DOHH2 (cell line): Measurements from ENCODE around the gene DCAF8L2.
"Not testable (repeated sequence)": the region's sequence is repeated elsewhere in the genome, so short reads cannot be mapped to it uniquely, and the experiment has no call there.

ENCODE experiments used
- H3F3A ChIP-seq: fragments of 200-600 bp; sonication (generic), shearing (Covaris generic); 2 replicates; pipeline ENCODE4 v1.6.0; 2016; ENCODE audit warnings: antibody characterized with exemption, mild to moderate bottlenecking; ENCODE audit not compliant: control insufficient read depth, insufficient read depth
- H3K27ac ChIP-seq: fragments of 200-600 bp; sonication (generic); 2 replicates; pipeline ENCODE4 v1.5.1; 2014; ENCODE audit warnings: low read depth, mild to moderate bottlenecking, low read length, moderate library complexity
- H3K27me3 ChIP-seq: fragments of 200-600 bp; sonication (generic); 2 replicates; pipeline ENCODE4 v1.6.1; 2014; ENCODE audit warnings: mild to moderate bottlenecking, low read length, mixed read lengths; ENCODE audit not compliant: control insufficient read depth
- H3K36me3 ChIP-seq: fragments of 200-600 bp; sonication (generic); 2 replicates; pipeline ENCODE4 v1.6.1; 2014; ENCODE audit warnings: mild to moderate bottlenecking, low read length, moderate library complexity, mixed read lengths; ENCODE audit not compliant: control insufficient read depth
- H3K4me1 ChIP-seq: fragments of 200-600 bp; sonication (generic); 2 replicates; pipeline ENCODE4 v1.6.1; 2014; ENCODE audit warnings: mild to moderate bottlenecking, low read length, mixed read lengths; ENCODE audit not compliant: control insufficient read depth
- H3K4me2 ChIP-seq: fragments of 200-600 bp; sonication (generic); 2 replicates; pipeline ENCODE4 v1.6.0; 2014; ENCODE audit warnings: mild to moderate bottlenecking, low read length, moderate library complexity
- H3K4me3 ChIP-seq: fragments of 200-600 bp; sonication (generic); 2 replicates; pipeline ENCODE4 v1.5.1; 2014; ENCODE audit warnings: mild to moderate bottlenecking, low read length, mixed read lengths
- H3K79me2 ChIP-seq: fragments of 200-600 bp; sonication (generic); 2 replicates; pipeline ENCODE4 v1.6.1; 2014; ENCODE audit warnings: mild to moderate bottlenecking, low read length, mixed read lengths; ENCODE audit not compliant: control insufficient read depth
- H3K9me2 ChIP-seq: fragments of 200-600 bp; sonication (generic); replicated peaks from 2 replicates; pipeline ENCODE4 v1.6.1; 2014; ENCODE audit warnings: mild to moderate bottlenecking, low read length, mixed read lengths; ENCODE audit not compliant: control insufficient read depth
- H3K9me3 ChIP-seq: fragments of 200-600 bp; sonication (generic); 2 replicates; pipeline ENCODE4 v1.6.1; 2014; ENCODE audit warnings: antibody characterized with exemption, low read length, mixed read lengths; ENCODE audit not compliant: control insufficient read depth, insufficient read depth
- H4K20me1 ChIP-seq: fragments of 200-600 bp; sonication (generic); 2 replicates; pipeline ENCODE4 v1.6.0; 2014; ENCODE audit warnings: low read depth, mild to moderate bottlenecking, antibody characterized with exemption, low read length, moderate library complexity; ENCODE audit not compliant: control insufficient read depth, insufficient read depth
- EZH2phosphoT487 ChIP-seq: fragments of 200-600 bp; sonication (generic); IDR thresholded peaks from 2 replicates; pipeline ENCODE4 v1.6.1; 2017; ENCODE audit warnings: borderline replicate concordance, mild to moderate bottlenecking, antibody characterized with exemption, low read length, moderate library complexity, mixed read lengths
- TF ChIP-seq, protein P1 (sequence below): fragments of 200-600 bp; sonication (generic); IDR thresholded peaks from one replicate; pipeline ENCODE4 v1.5.1; 2014; ENCODE audit warnings: antibody characterized with exemption, mild to moderate bottlenecking, low read depth, low read length; ENCODE audit not compliant: poor library complexity, severe bottlenecking

Gene DCAF8L2

DNA sequence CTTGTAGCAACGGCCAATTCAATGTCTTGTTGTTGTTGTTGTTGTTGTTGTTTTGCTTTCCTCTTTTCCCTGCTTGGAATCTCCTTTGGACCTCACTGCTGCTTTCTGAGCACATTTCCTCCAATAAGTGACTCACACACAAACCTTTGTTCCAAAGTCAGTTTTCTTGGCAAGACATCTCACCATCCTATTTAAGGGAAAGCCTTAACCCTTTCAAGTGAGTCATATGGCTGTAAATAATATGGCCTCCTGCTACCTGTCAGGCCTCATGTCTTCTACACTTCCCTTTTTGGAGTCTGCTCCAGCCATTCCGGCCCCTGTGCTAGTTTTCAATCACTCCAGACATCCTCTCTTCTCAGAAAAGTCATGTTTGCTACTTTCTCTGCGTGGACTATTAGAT lies 138.1 kb downstream of the DCAF8L2 start:
- TF ChIP-seq, protein P1, sequence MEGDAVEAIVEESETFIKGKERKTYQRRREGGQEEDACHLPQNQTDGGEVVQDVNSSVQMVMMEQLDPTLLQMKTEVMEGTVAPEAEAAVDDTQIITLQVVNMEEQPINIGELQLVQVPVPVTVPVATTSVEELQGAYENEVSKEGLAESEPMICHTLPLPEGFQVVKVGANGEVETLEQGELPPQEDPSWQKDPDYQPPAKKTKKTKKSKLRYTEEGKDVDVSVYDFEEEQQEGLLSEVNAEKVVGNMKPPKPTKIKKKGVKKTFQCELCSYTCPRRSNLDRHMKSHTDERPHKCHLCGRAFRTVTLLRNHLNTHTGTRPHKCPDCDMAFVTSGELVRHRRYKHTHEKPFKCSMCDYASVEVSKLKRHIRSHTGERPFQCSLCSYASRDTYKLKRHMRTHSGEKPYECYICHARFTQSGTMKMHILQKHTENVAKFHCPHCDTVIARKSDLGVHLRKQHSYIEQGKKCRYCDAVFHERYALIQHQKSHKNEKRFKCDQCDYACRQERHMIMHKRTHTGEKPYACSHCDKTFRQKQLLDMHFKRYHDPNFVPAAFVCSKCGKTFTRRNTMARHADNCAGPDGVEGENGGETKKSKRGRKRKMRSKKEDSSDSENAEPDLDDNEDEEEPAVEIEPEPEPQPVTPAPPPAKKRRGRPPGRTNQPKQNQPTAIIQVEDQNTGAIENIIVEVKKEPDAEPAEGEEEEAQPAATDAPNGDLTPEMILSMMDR: no peak
- no peak for TF ChIP-seq EZH2phosphoT487
- H3K9me2 ChIP-seq: no peaks in the 10 kb centered on the region
- H3K9me3 ChIP-seq: no peaks in the 10 kb centered on the region
- no peaks in the 10 kb centered on the region for H3K36me3 ChIP-seq
- no peaks in the 10 kb centered on the region for H3F3A ChIP-seq
- H3K4me2 ChIP-seq: no peak overlapping the region
- no peak overlapping the region for H3K4me3 ChIP-seq
- H3K27me3 ChIP-seq: no peaks in the 10 kb centered on the region
- H3K27ac ChIP-seq: no peak overlapping the region
- H3K79me2 ChIP-seq: no peaks in the 10 kb centered on the region
- no peaks in the 10 kb centered on the region for H4K20me1 ChIP-seq
- H3K4me1 ChIP-seq: no peaks in the 10 kb centered on the region

DNA sequence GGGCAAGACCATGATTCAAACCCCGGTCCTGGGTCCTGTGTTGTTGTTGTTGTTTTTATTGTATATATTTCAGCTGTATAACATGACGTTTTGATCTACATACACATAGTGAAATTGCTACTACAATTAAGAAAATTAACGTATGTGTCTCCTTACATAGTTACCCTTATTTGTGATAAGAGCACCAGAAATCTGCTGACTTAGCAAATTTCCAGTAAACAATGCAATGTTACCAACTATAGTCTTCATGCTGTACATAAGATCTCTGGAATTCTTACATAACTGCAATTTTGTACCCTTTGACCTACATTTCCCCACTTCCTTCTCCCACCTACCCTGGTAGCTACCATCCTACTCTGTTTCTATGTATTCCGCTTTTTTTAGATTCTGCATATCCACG lies 141.8 kb downstream of the DCAF8L2 start:
- TF ChIP-seq, protein P1: no peak
- no peak for TF ChIP-seq EZH2phosphoT487
- H3K4me2 ChIP-seq: no peak overlapping the region
- no peaks in the 10 kb centered on the region for H3K4me1 ChIP-seq
- no peaks in the 10 kb centered on the region for H3K79me2 ChIP-seq
- H3K9me3 ChIP-seq: no peaks in the 10 kb centered on the region
- H4K20me1 ChIP-seq: no peaks in the 10 kb centered on the region
- H3K4me3 ChIP-seq: no peak overlapping the region
- no peak overlapping the region for H3K27ac ChIP-seq
- H3K36me3 ChIP-seq: no peaks in the 10 kb centered on the region
- no peaks in the 10 kb centered on the region for H3K27me3 ChIP-seq
- H3F3A ChIP-seq: no peaks in the 10 kb centered on the region
- no peaks in the 10 kb centered on the region for H3K9me2 ChIP-seq

DNA sequence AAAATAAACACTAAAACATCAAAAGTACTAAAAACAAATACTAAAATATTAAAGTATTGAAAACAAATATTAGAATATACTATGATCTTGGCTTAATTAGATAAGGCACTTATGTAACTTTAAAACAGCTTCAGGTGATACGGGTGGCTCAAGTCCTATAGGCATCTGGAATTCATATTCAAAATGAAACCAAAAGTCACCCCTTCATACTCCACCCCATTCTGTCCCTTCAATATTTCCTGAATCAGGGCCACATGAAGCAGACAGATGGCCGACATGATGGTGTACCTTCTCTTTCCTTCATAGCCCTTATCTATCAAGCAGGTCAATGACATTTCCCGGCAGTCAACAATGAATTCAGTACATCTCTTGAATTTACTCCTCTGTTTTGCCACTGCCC lies 145.8 kb downstream of the DCAF8L2 start:
- Histone ChIP-seq H3K4me3 (no peak overlapping the region), H3K27me3 (no peaks in the 10 kb centered on the region), H4K20me1 (no peaks in the 10 kb centered on the region), H3K4me2 (no peak overlapping the region), H3K9me2 (no peaks in the 10 kb centered on the region), H3K79me2 (no peaks in the 10 kb centered on the region), H3K4me1 (no peaks in the 10 kb centered on the region), H3K9me3 (no peaks in the 10 kb centered on the region), H3F3A (no peaks in the 10 kb centered on the region), H3K36me3 (no peaks in the 10 kb centered on the region), H3K27ac (no peak overlapping the region)
- TF ChIP-seq, protein P1: no peak
- no peak for TF ChIP-seq EZH2phosphoT487

DNA sequence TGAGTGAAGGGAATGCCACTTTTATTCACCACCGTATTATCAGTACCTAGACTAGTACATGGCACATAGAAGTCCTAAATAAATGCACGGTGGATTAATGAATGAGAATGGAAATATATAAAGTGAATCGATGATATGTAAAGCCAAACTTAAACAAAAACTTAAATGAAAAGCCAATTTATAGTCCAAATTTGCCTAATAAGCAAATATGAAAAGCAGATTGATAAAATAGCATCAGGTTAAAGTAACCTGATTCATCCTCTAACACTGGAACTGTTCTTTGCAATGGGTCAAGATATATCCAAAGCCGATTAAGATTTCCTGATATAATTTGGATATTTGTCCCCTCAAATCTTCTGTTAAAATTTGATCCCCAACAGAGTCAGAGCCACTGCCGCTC lies 150.8 kb downstream of the DCAF8L2 start:
- no peak overlapping the region for H3K4me3 ChIP-seq
- no peaks in the 10 kb centered on the region for H3K36me3 ChIP-seq
- no peaks in the 10 kb centered on the region for H3K79me2 ChIP-seq
- no peak overlapping the region for H3K27ac ChIP-seq
- TF ChIP-seq, protein P1: no peak
- no peak for TF ChIP-seq EZH2phosphoT487
- no peaks in the 10 kb centered on the region for H3F3A ChIP-seq
- no peak overlapping the region for H3K4me2 ChIP-seq
- no peaks in the 10 kb centered on the region for H4K20me1 ChIP-seq
- H3K27me3 ChIP-seq: no peaks in the 10 kb centered on the region
- H3K9me3 ChIP-seq: no peaks in the 10 kb centered on the region
- no peaks in the 10 kb centered on the region for H3K4me1 ChIP-seq
- no peaks in the 10 kb centered on the region for H3K9me2 ChIP-seq

DNA sequence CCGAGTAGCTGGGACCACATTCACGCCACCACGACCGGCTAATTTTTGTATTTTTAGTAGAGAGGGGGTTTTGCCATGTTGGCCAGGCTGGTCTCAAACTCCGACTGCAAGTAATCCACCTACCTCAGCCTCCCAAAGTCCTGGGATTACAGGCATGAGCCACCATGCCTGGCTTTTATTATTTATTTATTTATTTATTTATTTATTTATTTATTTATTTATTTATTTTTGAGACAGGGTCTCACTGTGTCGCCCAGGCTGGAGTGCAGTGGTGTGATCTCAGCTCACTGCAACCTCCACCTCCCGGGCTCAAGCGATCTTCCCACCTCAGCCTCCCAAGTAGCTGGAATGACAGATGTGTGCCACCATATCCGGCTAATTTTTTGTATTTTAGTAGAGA lies 153.4 kb downstream of the DCAF8L2 start:
- not testable (repeated sequence) for H3K9me3 ChIP-seq, H3F3A ChIP-seq

More for the DNA sequence above, 153.4 kb downstream of the DCAF8L2 start:
- H3K36me3 ChIP-seq, H3K27me3 ChIP-seq, H3K79me2 ChIP-seq, H3K27ac ChIP-seq, H3K4me1 ChIP-seq, H3K4me3 ChIP-seq, H3K4me2 ChIP-seq, H4K20me1 ChIP-seq, H3K9me2 ChIP-seq: not testable (repeated sequence)
